Measurements from ENCODE around the gene SBNO2. TPM values are rescaled to one million over a fixed set of nuclear protein-coding genes. Genes with fewer than 3 reads are reported as not detected.

SBNO2 gene
- total and polyA plus RNA-seq, 2 donors (not counting 3 experiments of a cell fraction or from before 2014, with no cell fraction given): 31.4 to 65.7 TPM

GRCh38 chr19:1097810-1098176, 76.3 kb downstream of the SBNO2 start:
- Histone ChIP-seq H3K4me2 (ENCODE audit: insufficient read depth, low read length) (no peak overlapping the region), H3K9ac (replicated peaks; ENCODE audit: extremely low read depth, insufficient read depth, low read length) (no peak overlapping the region), H3K9me1 (replicated peaks; ENCODE audit: control insufficient read depth, extremely low read depth, insufficient read depth, low read length) (no peaks in the 10 kb centered on the region), H4K20me1 (replicated peaks; ENCODE audit: control insufficient read depth, extremely low read depth, insufficient read depth, low read length) (no peaks in the 10 kb centered on the region), H3K4me1 (ENCODE audit: control insufficient read depth, extremely low read depth, insufficient read depth, low read length) (peaks cover 29% of the 10 kb centered on the region), H3K27me3 (ENCODE audit: control insufficient read depth in 2 of 2, insufficient read depth in 2 of 2, low read length in 2 of 2) (no peaks in the 10 kb centered on the region), H3K9me3 (replicated peaks; ENCODE audit: control insufficient read depth, insufficient read depth, low read length) (peaks cover 2% of the 10 kb centered on the region), H2AFZ (ENCODE audit: low read depth, low read length) (no peak overlapping the region), H3K4me3 (replicated peaks in 1 of 3; ENCODE audit: insufficient read depth in 1 of 3, low read depth in 1 of 3, low read length in 3 of 3) (no peak overlapping the region), H3K36me3 (ENCODE audit: control insufficient read depth in 2 of 2, extremely low read depth in 1 of 2, insufficient read depth in 2 of 2, low read length in 2 of 2) (no peaks in the 10 kb centered on the region), H3K27ac (ENCODE audit: insufficient read depth, low read depth, low read length) (no peak overlapping the region), H3K79me2 (ENCODE audit: control insufficient read depth, insufficient read depth, low read length) (peaks cover 20% of the 10 kb centered on the region)
- ChIA-PET CTCF (no interaction called here), POLR2A (no interaction called here)
- no TSS peak for BruUV-seq (replicated peaks)
- TF ChIP-seq CTCF (IDR thresholded peaks at IDR 0.05; ENCODE audit: extremely low read depth in 1 of 2, insufficient read depth in 1 of 2, low read depth in 1 of 2, low read length in 2 of 2) (no peak), POLR2A (IDR thresholded peaks at IDR 0.05; ENCODE audit: low read depth, low read length) (no peak), MAX (IDR thresholded peaks at IDR 0.05; ENCODE audit: insufficient read depth, insufficient read length) (no peak), JUN (IDR thresholded peaks at IDR 0.05; ENCODE audit: borderline replicate concordance, insufficient read depth, insufficient read length, low read depth) (no peak), GATA2 (IDR thresholded peaks at IDR 0.05; ENCODE audit: insufficient read depth, insufficient read length, low read depth, low read length) (no peak), POLR2AphosphoS5 (IDR thresholded peaks at IDR 0.05; ENCODE audit: insufficient read depth, low read depth, low read length) (no peak), EZH2 (IDR thresholded peaks at IDR 0.05; ENCODE audit: borderline replicate concordance, low read depth, low read length, severe bottlenecking) (no peak), FOS (IDR thresholded peaks at IDR 0.05; ENCODE audit: borderline replicate concordance, insufficient read depth, low read length) (no peak), MYC (IDR thresholded peaks at IDR 0.05; ENCODE audit: low read depth, low read length) (no peak)
- no peak for DNase-seq (ENCODE audit: low read depth, low spot score)
- dilution Hi-C loops (cut with MboI; ENCODE audit: extremely low pct_ligation_motif_present, low sequenced_read_pairs) (no loop called here), intact Hi-C loops (cut with micrococcal nuclease) (no loop called here)
- FAIRE-seq: no peak

Measured in endothelial cell of umbilical vein (primary cell).